HEK293 (cell line): ENCODE data around the gene MRPL28.

Experiments
- CTCF ChIA-PET: fragments of 350-600 bp; formaldehyde crosslinking; extraction: SDS; loops from one replicate; lab custom pipeline; 2021; ENCODE audit warnings: antibody characterized with exemption; lab: Yijun Ruan, JAX
- POLR2A ChIA-PET: fragments of 300-600 bp; formaldehyde crosslinking; extraction: SDS; loops from one replicate; lab custom pipeline; 2020; ENCODE audit warnings: antibody characterized with exemption, inconsistent platforms; lab: Yijun Ruan, JAX
- H3K27ac ChIP-seq: fragments of 200-500 bp; sonication (Bioruptor generic); 2 replicates; pipeline ENCODE4 v1.5.1; 2014; ENCODE audit warnings: low read depth, low read length, control low read depth, inconsistent platforms; ENCODE audit errors: extremely low read depth
- H3K36me3 ChIP-seq, 2 experiments: fragments of 200-500 bp in 1 of 2; sonication (Bioruptor generic) in 1 of 2; 1 replicate in 1 of 2; 2 replicates in 1 of 2; pipeline ENCODE4 v1.5.1; 2014 to 2017; ENCODE audit warnings: inconsistent platforms in 2 of 2, low read length in 2 of 2; ENCODE audit not compliant: control insufficient read depth in 2 of 2, insufficient read depth in 1 of 2
- H3K4me1 ChIP-seq: fragments of 200-500 bp; sonication (Bioruptor generic); 2 replicates; pipeline ENCODE4 v1.5.1; 2014; ENCODE audit warnings: mild to moderate bottlenecking, low read length, inconsistent platforms; ENCODE audit not compliant: control insufficient read depth, insufficient read depth
- H3K4me3 ChIP-seq: 2 replicates; pipeline ENCODE4 v1.5.1; 2011; ENCODE audit warnings: low read depth, mild to moderate bottlenecking, control low read depth, low read length, moderate library complexity
- H3K9me3 ChIP-seq: fragments of 200-500 bp; sonication (Bioruptor generic); 2 replicates; pipeline ENCODE4 v1.5.1; 2014; ENCODE audit warnings: low read depth, low read length, inconsistent platforms; ENCODE audit not compliant: control insufficient read depth, insufficient read depth
- BCL11B ChIP-seq: fragments of 450-650 bp; formaldehyde crosslinking; IDR thresholded peaks from 2 replicates; pipeline ENCODE4 v1.5.1; 2016; ENCODE audit warnings: low read depth, missing biosample characterization, missing genetic modification characterization
- GLIS1 ChIP-seq: fragments of 450-650 bp; formaldehyde crosslinking; IDR thresholded peaks from 2 replicates; pipeline ENCODE4 v1.5.1; 2016; ENCODE audit warnings: missing biosample characterization, missing genetic modification characterization
- GLIS2 ChIP-seq: fragments of 450-650 bp; formaldehyde crosslinking; IDR thresholded peaks from 2 replicates; pipeline ENCODE4 v1.5.1; 2016; ENCODE audit warnings: missing biosample characterization, missing genetic modification characterization
- KLF10 ChIP-seq: fragments of 450-650 bp; IDR thresholded peaks from 2 replicates; pipeline ENCODE4 v1.5.1; 2018; ENCODE audit warnings: missing biosample characterization, mild to moderate bottlenecking, missing genetic modification characterization
- SALL2 ChIP-seq: fragments of 450-650 bp; formaldehyde crosslinking; IDR thresholded peaks from 2 replicates; pipeline ENCODE4 v1.5.0; 2017; ENCODE audit warnings: missing biosample characterization, mild to moderate bottlenecking, missing genetic modification characterization, borderline replicate concordance
- YY1 ChIP-seq: fragments of 450-650 bp; formaldehyde crosslinking; IDR thresholded peaks from 2 replicates; pipeline ENCODE4 v1.5.1; 2018; ENCODE audit warnings: missing biosample characterization, missing genetic modification characterization
- ZBTB1 ChIP-seq: fragments of 450-650 bp; formaldehyde crosslinking; IDR thresholded peaks from 2 replicates; pipeline ENCODE4 v1.5.1; 2016; ENCODE audit warnings: missing biosample characterization, missing genetic modification characterization
- ZBTB26 ChIP-seq: fragments of 450-650 bp; formaldehyde crosslinking; optimal IDR thresholded peaks from 2 replicates; pipeline ENCODE3; 2016; ENCODE audit warnings: missing biosample characterization, mild to moderate bottlenecking, missing genetic modification characterization
- ZBTB8A ChIP-seq: fragments of 450-650 bp; formaldehyde crosslinking; IDR thresholded peaks from 2 replicates; pipeline ENCODE4 v1.5.1; 2016; ENCODE audit warnings: missing biosample characterization, missing genetic modification characterization
- ZEB2 ChIP-seq: fragments of 450-650 bp; formaldehyde crosslinking; IDR thresholded peaks from 2 replicates; pipeline ENCODE4 v1.5.1; 2016; ENCODE audit warnings: missing biosample characterization, missing genetic modification characterization
- ZNF266 ChIP-seq: fragments of 450-650 bp; formaldehyde crosslinking; IDR thresholded peaks from 2 replicates; pipeline ENCODE4 v1.5.1; 2016; ENCODE audit warnings: missing biosample characterization, missing genetic modification characterization, low read depth
- ZNF398 ChIP-seq: fragments of 450-650 bp; formaldehyde crosslinking; IDR thresholded peaks from 2 replicates; pipeline ENCODE4 v1.5.1; 2017; ENCODE audit warnings: missing biosample characterization, missing genetic modification characterization
- ZNF561 ChIP-seq: fragments of 450-650 bp; IDR thresholded peaks from 2 replicates; pipeline ENCODE4 v1.5.1; 2018; ENCODE audit warnings: missing biosample characterization, missing genetic modification characterization, borderline replicate concordance
- ZNF677 ChIP-seq: fragments of 450-650 bp; IDR thresholded peaks from 2 replicates; pipeline ENCODE4 v1.5.0; 2018; ENCODE audit warnings: missing biosample characterization, mild to moderate bottlenecking, missing genetic modification characterization, moderate library complexity
- ZNF76 ChIP-seq: fragments of 450-650 bp; formaldehyde crosslinking; IDR thresholded peaks from 2 replicates; pipeline ENCODE4; 2016; ENCODE audit warnings: low read depth, missing biosample characterization, missing genetic modification characterization, borderline replicate concordance
- ZNF785 ChIP-seq: fragments of 450-650 bp; formaldehyde crosslinking; IDR thresholded peaks from 2 replicates; pipeline ENCODE4 v1.5.1; 2016; ENCODE audit warnings: missing biosample characterization, missing genetic modification characterization
- ZSCAN30 ChIP-seq: fragments of 450-650 bp; IDR thresholded peaks from 2 replicates; pipeline ENCODE4 v1.5.1; 2018; ENCODE audit warnings: missing biosample characterization, mild to moderate bottlenecking, missing genetic modification characterization, moderate library complexity
- TF ChIP-seq, protein P1 (sequence below): fragments of 450-650 bp; formaldehyde crosslinking; IDR thresholded peaks from 2 replicates; pipeline ENCODE4 v1.5.1; 2017; ENCODE audit warnings: missing biosample characterization, missing genetic modification characterization

The MRPL28 gene

DNA sequence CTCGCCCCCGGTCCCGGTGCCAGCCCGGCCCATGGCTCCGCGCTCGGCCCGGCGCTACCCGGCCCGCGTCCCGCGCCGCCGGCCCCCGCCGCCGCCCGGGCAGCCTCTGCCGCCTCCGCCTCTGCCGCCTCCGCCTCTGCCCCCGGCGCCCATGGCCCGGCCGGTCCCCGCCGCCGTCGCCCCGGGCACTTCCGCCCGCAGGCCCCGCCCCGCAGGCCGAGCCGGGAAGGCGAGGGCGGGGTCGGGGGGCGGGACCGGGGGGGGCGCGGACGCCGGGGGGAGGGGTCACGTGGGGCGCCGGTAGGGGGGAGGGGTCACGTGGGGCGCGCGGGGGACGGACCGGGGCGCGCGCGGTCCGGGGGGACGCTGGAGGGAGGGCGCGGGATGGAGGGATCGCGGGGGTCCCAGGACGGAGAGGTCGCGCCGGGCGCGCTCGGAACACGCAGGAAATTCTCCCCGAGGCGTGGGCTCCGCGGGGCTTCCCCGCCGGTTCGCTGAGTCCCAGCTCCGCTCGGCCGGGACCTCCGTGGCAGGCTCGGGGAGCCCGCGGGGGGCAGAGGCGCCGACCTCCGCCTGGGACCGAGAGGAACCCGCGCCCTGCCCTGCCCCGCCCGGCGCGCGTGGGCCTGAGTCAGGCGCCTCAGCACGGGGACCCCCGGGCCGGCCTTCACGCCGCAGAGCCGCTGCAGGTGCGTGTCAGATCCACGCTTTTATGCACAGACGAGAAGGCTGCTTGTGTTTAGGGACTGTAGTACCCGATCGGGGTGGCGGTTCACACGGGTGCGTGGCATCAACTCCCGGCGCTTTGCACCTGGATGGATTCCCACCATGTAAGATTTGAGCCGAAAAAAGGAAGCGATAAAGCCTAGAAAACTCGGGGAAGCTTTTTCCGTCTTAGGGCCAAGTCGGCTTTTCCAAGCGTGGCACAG is 11.7 kb upstream of the MRPL28 start, which contains the start of gene PGAP6:
Gene PGAP6, minus strand, starts transcription at position 190 of the 929 bp plus-strand sequence. Its CDS starts 157 bp downstream, at position 33.
- CTCF ChIA-PET = interaction anchor here (0.6 kb wide), 1 partner anchor 105 kb away, joined by 3 read pairs; no protein-coding TSS in a partner anchor
- Histone ChIP-seq H3K9me3 (no peaks in the 10 kb centered on the region), H3K4me3 (peak within 1 kb of the TSS; percentile 67), H3K27ac (peak within 1 kb of the TSS; percentile 77; the same call in 1 of the 2 replicates), H3K36me3 (peaks cover 0 to 5% of the 10 kb centered on the region in 2 experiments; a peak in 1 of 3 replicates), H3K4me1 (no peaks in the 10 kb centered on the region)
- TF ChIP-seq ZEB2 (tag by site-specific recombination) (peak; percentile 5; the same call in 1 of the 2 replicates), ZBTB8A (tag by site-specific recombination) (peak; percentile 35), ZNF266 (tag by site-specific recombination) (no peak), SALL2 (tag by site-specific recombination) (no peak), YY1 (tag by site-specific recombination) (0 out of 2 replicates have a peak, but pooled peaks have one; percentile 20), ZBTB26 (tag by site-specific recombination) (peak; percentile 52), ZNF677 (tag by site-specific recombination) (peak; percentile 28; the same call in 1 of the 2 replicates), ZNF398 (tag by site-specific recombination) (peak; percentile 32; the same call in 1 of the 2 replicates), GLIS1 (peak; percentile 79), ZNF785 (0 out of 2 replicates have a peak, but pooled peaks have one; percentile 46), GLIS2 (tag by site-specific recombination) (peak; percentile 77), KLF10 (tag by site-specific recombination) (peak; percentile 63), ZNF561 (peak; percentile 32; the same call in 1 of the 2 replicates), ZSCAN30 (peak; percentile 12; the same call in 1 of the 2 replicates), ZBTB1 (tag by site-specific recombination) (no peak), BCL11B (peak; percentile 26; the same call in 1 of the 2 replicates), ZNF76 (tag by site-specific recombination) (no peak)
- TF ChIP-seq, protein P1, sequence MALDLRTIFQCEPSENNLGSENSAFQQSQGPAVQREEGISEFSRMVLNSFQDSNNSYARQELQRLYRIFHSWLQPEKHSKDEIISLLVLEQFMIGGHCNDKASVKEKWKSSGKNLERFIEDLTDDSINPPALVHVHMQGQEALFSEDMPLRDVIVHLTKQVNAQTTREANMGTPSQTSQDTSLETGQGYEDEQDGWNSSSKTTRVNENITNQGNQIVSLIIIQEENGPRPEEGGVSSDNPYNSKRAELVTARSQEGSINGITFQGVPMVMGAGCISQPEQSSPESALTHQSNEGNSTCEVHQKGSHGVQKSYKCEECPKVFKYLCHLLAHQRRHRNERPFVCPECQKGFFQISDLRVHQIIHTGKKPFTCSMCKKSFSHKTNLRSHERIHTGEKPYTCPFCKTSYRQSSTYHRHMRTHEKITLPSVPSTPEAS (tag by site-specific recombination) = no peak
- POLR2A ChIA-PET = interaction anchor here (0.6 to 2.9 kb wide), 4 partner anchors 11 to 190 kb away, joined by 3 to 10 read pairs (median 5); partner anchors contain the start of genes CAPN15, DECR2 and MRPL28
